Measurements from ENCODE around the gene FLII.

FLII gene

GRCh38 chr17:18213666-18214270 lies 44.8 kb downstream of the FLII start:
- peak; percentile 81 for DNase-seq

- DNase-seq = no peak
Observed at GRCh38 chr17:18208092-18208491, 50.4 kb downstream of the FLII start.

GRCh38 chr17:18206962-18207361 lies 51.6 kb downstream of the FLII start:
- DNase-seq = no peak

- DNase-seq = no peak
Observed at GRCh38 chr17:18205861-18206260, 52.7 kb downstream of the FLII start.

GRCh38 chr17:18203308-18203707 lies 55.2 kb downstream of the FLII start:
- peak; percentile 85 for DNase-seq

DNA sequence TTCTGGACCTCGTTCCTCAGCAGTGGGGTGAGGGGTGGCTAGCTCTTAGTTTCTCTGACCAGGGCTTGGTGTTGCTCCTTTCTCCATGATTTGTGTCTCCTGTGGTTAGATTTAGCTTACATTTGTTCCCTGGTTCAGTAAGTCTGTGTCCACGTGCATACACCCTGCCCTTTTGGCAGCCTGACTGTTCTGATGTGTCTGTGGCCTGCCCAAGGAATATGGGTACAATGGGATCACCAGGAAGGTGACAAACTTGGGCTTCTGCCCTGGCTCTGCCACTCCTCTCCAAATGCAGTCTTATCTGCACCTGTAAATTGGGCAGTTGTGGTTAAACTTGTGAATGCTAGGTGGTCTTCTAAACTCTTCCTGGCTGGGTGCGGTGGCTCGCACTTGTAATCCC lies 57.4 kb downstream of the FLII start:
- no peak for DNase-seq

- no peak for DNase-seq
Observed at GRCh38 chr17:18198530-18198929, 60.0 kb downstream of the FLII start.

DNA sequence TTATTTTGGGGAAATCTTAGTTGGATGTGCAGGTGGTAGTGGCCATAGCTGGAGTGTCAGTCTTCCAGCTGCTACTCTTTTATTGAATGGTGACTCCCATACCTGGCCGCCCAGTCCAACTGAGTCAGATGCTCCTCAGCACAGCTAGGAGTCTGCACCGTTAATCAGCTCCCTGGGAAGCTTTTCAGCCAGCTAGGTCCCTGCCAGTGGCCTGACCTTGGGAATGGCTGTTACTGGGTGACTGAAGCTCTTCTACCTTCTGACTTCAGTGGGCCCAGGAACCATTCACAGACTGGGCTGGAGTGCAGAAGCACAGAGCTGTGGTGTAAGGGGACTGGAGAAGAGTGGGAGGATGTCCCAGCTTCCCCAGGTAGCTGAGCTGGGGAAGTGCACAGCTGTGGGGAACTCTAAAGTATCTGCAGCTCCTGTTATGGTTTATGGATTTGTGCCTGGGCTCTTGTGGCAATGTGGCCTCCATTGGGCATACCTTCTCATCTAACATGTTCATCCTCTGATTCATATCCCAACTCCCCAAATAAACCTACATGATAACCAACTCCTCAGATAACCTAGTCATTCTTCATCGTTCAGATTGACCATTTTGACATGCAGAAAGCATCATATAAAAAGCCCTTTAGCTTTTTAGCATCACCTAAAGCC lies 60.9 kb downstream of the FLII start:
- no peak for DNase-seq

- DNase-seq = no peak
Observed at GRCh38 chr17:18195246-18195645, 63.3 kb downstream of the FLII start.
